Gastroesophageal sphincter (tissue), 3 donors: ENCODE data around the gene SF3A1.

Experiments used
- CTCF ChIP-seq, 4 experiments: fragments of 200-600 bp in 2 of 4; fragments of 450-650 bp in 2 of 4; sonication (generic) in 1 of 4; IDR thresholded peaks; one replicate each; pipeline ENCODE4 v1.5.1; 2017 to 2019; ENCODE audit warnings: antibody characterized with exemption in 4 of 4, mild to moderate bottlenecking in 2 of 4, moderate library complexity in 2 of 4
- EP300 ChIP-seq: sonication (generic); formaldehyde crosslinking; IDR thresholded peaks from one replicate; pipeline ENCODE4 v1.6.1; 2017; ENCODE audit warnings: antibody characterized with exemption, mild to moderate bottlenecking
- POLR2A ChIP-seq, 2 donors: fragments of 450-650 bp; IDR thresholded peaks; one replicate each; pipeline ENCODE4 v1.6.1; 2017; ENCODE audit warnings: antibody characterized with exemption in 2 of 2, mild to moderate bottlenecking in 2 of 2, moderate library complexity in 1 of 2
- POLR2AphosphoS5 ChIP-seq: sonication (generic); formaldehyde crosslinking; IDR thresholded peaks from one replicate; pipeline ENCODE4 v1.6.1; 2017; ENCODE audit warnings: antibody characterized with exemption

GRCh38 chr22:30289980-30290313 lies 66.7 kb downstream of the SF3A1 start:
- peak in 2 of 4 experiments; percentile 4 to 25 for TF ChIP-seq CTCF (IDR thresholded peaks at IDR 0.05)
- TF ChIP-seq EP300: no peak
- TF ChIP-seq POLR2AphosphoS5: no peak
- no peak for TF ChIP-seq POLR2A (IDR thresholded peaks at IDR 0.05)
